Endothelial cell of umbilical vein (primary cell): ENCODE results near the gene TMEM138. TPM values are rescaled to one million over a fixed set of nuclear protein-coding genes. Genes with fewer than 3 reads are reported as not detected.

Experiments
- BruUV-seq: library from RNA; stranded (reverse); fragments of 400-500 nt; replicated peaks from 2 replicates; lab custom pipeline; 2021; lab: Mats Ljungman, UMichigan
- CTCF ChIA-PET: fragments of 300-600, 350-600 bp; sonication (Branson Sonifier 250); formaldehyde crosslinking; loops from one replicate; lab custom pipeline; 2021; ENCODE audit warnings: antibody characterized with exemption, inconsistent platforms; lab: Charles Lee
- POLR2A ChIA-PET: fragments of 300-600, 350-600 bp; sonication (Branson Sonifier 250); formaldehyde crosslinking; loops from one replicate; lab custom pipeline; 2021; ENCODE audit warnings: antibody characterized with exemption, inconsistent platforms; lab: Charles Lee
- DNase-seq: peaks from one replicate; pipeline ENCODE4 v3.0.0-alpha.2; 2011; ENCODE audit warnings: low read depth, low spot score
- FAIRE-seq: peaks from 2 replicates; lab custom pipeline; 2011; peaks lifted over from hg19 to GRCh38; lab: Jason Lieb, UNC
- H2AFZ ChIP-seq: 2 replicates; pipeline ENCODE4 v1.6.0; 2012; ENCODE audit warnings: low read depth, low read length, control low read depth, inconsistent platforms
- H3K27ac ChIP-seq: 2 replicates; pipeline ENCODE4 v1.5.1; 2011; ENCODE audit warnings: low read depth, mild to moderate bottlenecking, control low read depth, low read length, moderate library complexity; ENCODE audit not compliant: insufficient read depth
- H3K27me3 ChIP-seq, 2 experiments: 2 replicates each; pipeline versions ENCODE4 v1.6.0 to v1.6.1; 2011; ENCODE audit warnings: low read length in 2 of 2, mixed read lengths in 1 of 2; ENCODE audit not compliant: control insufficient read depth in 2 of 2, insufficient read depth in 2 of 2
- H3K36me3 ChIP-seq, 2 experiments: 2 replicates in 1 of 2; 3 replicates in 1 of 2; pipeline ENCODE4 v1.5.1; 2011; ENCODE audit warnings: low read length in 2 of 2, mild to moderate bottlenecking in 1 of 2, moderate library complexity in 1 of 2; ENCODE audit not compliant: control insufficient read depth in 2 of 2, insufficient read depth in 2 of 2; ENCODE audit errors: extremely low read depth in 1 of 2
- H3K4me1 ChIP-seq: 3 replicates; pipeline ENCODE4 v1.5.1; 2011; ENCODE audit warnings: mild to moderate bottlenecking, low read length; ENCODE audit not compliant: control insufficient read depth, insufficient read depth; ENCODE audit errors: extremely low read depth
- H3K4me2 ChIP-seq: 2 replicates; pipeline ENCODE4 v1.6.1; 2011; ENCODE audit warnings: low read length, control low read depth, mixed read lengths; ENCODE audit not compliant: insufficient read depth
- H3K4me3 ChIP-seq, 3 experiments: fragments of 200-600 bp in 1 of 3; sonication (generic), shearing (Covaris generic) in 1 of 3; replicated peaks in 1 of 3; 2 replicates each; pipeline ENCODE4 v1.5.1; 2011 to 2016; ENCODE audit warnings: control low read depth in 3 of 3, low read length in 3 of 3, mild to moderate bottlenecking in 2 of 3, inconsistent platforms in 1 of 3, low read depth in 1 of 3, moderate library complexity in 1 of 3; ENCODE audit not compliant: insufficient read depth in 1 of 3
- H3K79me2 ChIP-seq: 2 replicates; pipeline ENCODE4 v1.6.0; 2012; ENCODE audit warnings: low read length, inconsistent platforms; ENCODE audit not compliant: control insufficient read depth, insufficient read depth
- H3K9ac ChIP-seq: replicated peaks from 2 replicates; pipeline ENCODE3; 2011; ENCODE audit warnings: low read length, control low read depth; ENCODE audit not compliant: insufficient read depth; ENCODE audit errors: extremely low read depth
- H3K9me1 ChIP-seq: replicated peaks from 3 replicates; pipeline ENCODE4 v1.6.0; 2011; ENCODE audit warnings: mild to moderate bottlenecking, low read length; ENCODE audit not compliant: control insufficient read depth, insufficient read depth; ENCODE audit errors: extremely low read depth
- H3K9me3 ChIP-seq: replicated peaks from 2 replicates; pipeline ENCODE4 v1.5.1; 2012; ENCODE audit warnings: low read length, inconsistent platforms; ENCODE audit not compliant: control insufficient read depth, insufficient read depth
- H4K20me1 ChIP-seq: replicated peaks from 2 replicates; pipeline ENCODE3; 2011; ENCODE audit warnings: mild to moderate bottlenecking, low read length; ENCODE audit not compliant: control insufficient read depth, insufficient read depth; ENCODE audit errors: extremely low read depth
- EZH2 ChIP-seq: IDR thresholded peaks from 2 replicates; pipeline ENCODE4 v1.6.1; 2012; ENCODE audit warnings: borderline replicate concordance, low read depth, mild to moderate bottlenecking, moderate library complexity, low read length, inconsistent platforms; ENCODE audit not compliant: severe bottlenecking
- FOS ChIP-seq: IDR thresholded peaks from 2 replicates; pipeline ENCODE4 v1.6.1; 2011; ENCODE audit warnings: mild to moderate bottlenecking, low read length, moderate library complexity, borderline replicate concordance; ENCODE audit not compliant: insufficient read depth
- GATA2 ChIP-seq: IDR thresholded peaks from 2 replicates; pipeline ENCODE4 v1.7.0; 2011; ENCODE audit warnings: low read depth, mild to moderate bottlenecking, moderate library complexity, mixed read lengths, low read length; ENCODE audit not compliant: insufficient read length, insufficient read depth
- JUN ChIP-seq: IDR thresholded peaks from 2 replicates; pipeline ENCODE4 v1.6.1; 2011; ENCODE audit warnings: borderline replicate concordance, low read depth; ENCODE audit not compliant: insufficient read length, insufficient read depth
- MYC ChIP-seq: IDR thresholded peaks from one replicate; pipeline ENCODE4 v1.6.1; 2011; ENCODE audit warnings: mild to moderate bottlenecking, low read depth, low read length
- POLR2A ChIP-seq: IDR thresholded peaks from 2 replicates; pipeline ENCODE4 v1.6.1; 2012; ENCODE audit warnings: low read depth, mild to moderate bottlenecking, control low read depth, low read length
- POLR2AphosphoS5 ChIP-seq: IDR thresholded peaks from 2 replicates; pipeline ENCODE4 v1.6.1; 2012; ENCODE audit warnings: low read depth, mild to moderate bottlenecking, control low read depth, low read length, moderate library complexity; ENCODE audit not compliant: insufficient read depth
- dilution Hi-C: fragments of 300-500 bp; cut with MboI; formaldehyde crosslinking; loops from one replicate; pipeline ENCODE4 v1.15.0; 2019; ENCODE audit warnings: low sequenced_read_pairs; ENCODE audit not compliant: extremely low pct_ligation_motif_present
- intact Hi-C: fragments of 100-400 bp; cut with micrococcal nuclease; formaldehyde crosslinking; loops from one replicate; pipeline ENCODE4 v1.10.0; 2022
- polyA plus RNA-seq, 4 experiments: library from polyadenylated mRNA; depleted of rRNA in 3 of 4; stranded (reverse) in 3 of 4; unstranded in 1 of 4; fragments of >200 nt; gene quantifications; 2 replicates each; pipeline versions ENCODE4 v1.2.1 to v1.2.3, GENCODE V29; 2011 to 2012; ENCODE audit warnings: missing spikeins in 1 of 4
- total RNA-seq: library from RNA; stranded (reverse); gene quantifications from 2 replicates; pipeline ENCODE4 v1.2.3, GENCODE V29; 2021
- TF ChIP-seq, protein P1 (sequence below): IDR thresholded peaks from 2 replicates; pipeline ENCODE4 v1.6.1; 2011; ENCODE audit not compliant: insufficient read depth, insufficient read length
- TF ChIP-seq, protein P2 (sequence below), 2 donors: IDR thresholded peaks; 1 replicate in 1 of 2; 2 replicates in 1 of 2; pipeline ENCODE4 v1.5.1; 2011; ENCODE audit warnings: low read length in 2 of 2, mild to moderate bottlenecking in 2 of 2, moderate library complexity in 2 of 2, control low read depth in 1 of 2, inconsistent platforms in 1 of 2, low read depth in 1 of 2; ENCODE audit not compliant: insufficient read depth in 1 of 2; ENCODE audit errors: extremely low read depth in 1 of 2

Gene TMEM138
- total and polyA plus RNA-seq, 2 donors (not counting 3 experiments of a cell fraction or from before 2014, with no cell fraction given): 37.9 to 60.0 TPM

DNA sequence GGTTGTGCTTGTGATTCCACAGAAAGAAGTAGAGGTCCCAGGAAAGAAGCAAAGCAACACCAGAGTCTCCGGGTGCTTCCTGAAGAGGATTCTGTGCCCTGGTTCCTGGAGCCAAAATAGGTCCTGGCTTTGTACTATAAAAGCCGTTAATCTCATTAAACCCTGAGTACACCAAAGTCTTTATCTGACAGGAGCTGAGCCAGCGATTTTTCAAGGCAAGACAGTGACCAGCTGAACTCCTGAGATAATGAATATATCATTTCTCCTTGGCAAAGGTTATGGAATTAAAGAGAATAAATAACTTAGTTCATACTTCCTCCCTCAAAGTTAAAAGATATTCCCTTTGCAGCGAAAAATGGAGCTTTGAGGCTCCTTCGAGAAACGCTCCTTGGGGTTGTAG, 5.2 kb downstream of the TMEM138 start:
- BruUV-seq: no TSS peak
- no peak for TF ChIP-seq FOS
- TF ChIP-seq EZH2: no peak
- TF ChIP-seq JUN: no peak
- TF ChIP-seq GATA2: no peak
- TF ChIP-seq, protein P1, sequence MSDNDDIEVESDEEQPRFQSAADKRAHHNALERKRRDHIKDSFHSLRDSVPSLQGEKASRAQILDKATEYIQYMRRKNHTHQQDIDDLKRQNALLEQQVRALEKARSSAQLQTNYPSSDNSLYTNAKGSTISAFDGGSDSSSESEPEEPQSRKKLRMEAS: no peak
- TF ChIP-seq POLR2AphosphoS5: no peak
- TF ChIP-seq POLR2A: no peak
- TF ChIP-seq MYC: no peak
- TF ChIP-seq, protein P2, sequence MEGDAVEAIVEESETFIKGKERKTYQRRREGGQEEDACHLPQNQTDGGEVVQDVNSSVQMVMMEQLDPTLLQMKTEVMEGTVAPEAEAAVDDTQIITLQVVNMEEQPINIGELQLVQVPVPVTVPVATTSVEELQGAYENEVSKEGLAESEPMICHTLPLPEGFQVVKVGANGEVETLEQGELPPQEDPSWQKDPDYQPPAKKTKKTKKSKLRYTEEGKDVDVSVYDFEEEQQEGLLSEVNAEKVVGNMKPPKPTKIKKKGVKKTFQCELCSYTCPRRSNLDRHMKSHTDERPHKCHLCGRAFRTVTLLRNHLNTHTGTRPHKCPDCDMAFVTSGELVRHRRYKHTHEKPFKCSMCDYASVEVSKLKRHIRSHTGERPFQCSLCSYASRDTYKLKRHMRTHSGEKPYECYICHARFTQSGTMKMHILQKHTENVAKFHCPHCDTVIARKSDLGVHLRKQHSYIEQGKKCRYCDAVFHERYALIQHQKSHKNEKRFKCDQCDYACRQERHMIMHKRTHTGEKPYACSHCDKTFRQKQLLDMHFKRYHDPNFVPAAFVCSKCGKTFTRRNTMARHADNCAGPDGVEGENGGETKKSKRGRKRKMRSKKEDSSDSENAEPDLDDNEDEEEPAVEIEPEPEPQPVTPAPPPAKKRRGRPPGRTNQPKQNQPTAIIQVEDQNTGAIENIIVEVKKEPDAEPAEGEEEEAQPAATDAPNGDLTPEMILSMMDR (IDR thresholded peaks at IDR 0.05; ENCODE audit: extremely low read depth in 1 of 2, insufficient read depth in 1 of 2, low read depth in 1 of 2, low read length in 2 of 2): no peak
- H3K27ac ChIP-seq: no peak overlapping the region
- no peaks in the 10 kb centered on the region for H3K9me3 ChIP-seq
- H3K27me3 ChIP-seq: no peaks in the 10 kb centered on the region
- H3K36me3 ChIP-seq: peaks cover 20 to 30% of the 10 kb centered on the region in 2 experiments
- H3K4me2 ChIP-seq: no peak overlapping the region
- no peak overlapping the region for H3K4me3 ChIP-seq
- intact Hi-C loops: no loop called here
- ChIA-PET POLR2A (no interaction called here), CTCF (interaction anchor here (3.4 to 10.8 kb wide), 2 partner anchors 17 to 31 kb away, joined by 20 to 89 read pairs; no protein-coding TSS in a partner anchor)
- H2AFZ ChIP-seq: no peak overlapping the region
- peaks cover 6% of the 10 kb centered on the region for H3K4me1 ChIP-seq
- no peaks in the 10 kb centered on the region for H3K9me1 ChIP-seq
- DNase-seq (no peak), FAIRE-seq (no peak)
- dilution Hi-C loops: no loop called here
- H4K20me1 ChIP-seq: no peaks in the 10 kb centered on the region
- H3K9ac ChIP-seq: no peak overlapping the region
- peaks cover 19% of the 10 kb centered on the region for H3K79me2 ChIP-seq
